GM19395 (cell line): ENCODE data around the gene UPF3A.
"Not testable (repeated sequence)": the region's sequence is repeated elsewhere in the genome, so short reads cannot be mapped to it uniquely, and the experiment has no call there.

Experiments
- ATAC-seq: cut with Tn5 transposase; IDR thresholded peaks from one replicate; pipeline ENCODE4 v1.9.1; 2021; ENCODE audit warnings: mild to moderate bottlenecking, moderate library complexity; ENCODE audit not compliant: unreplicated experiment

Gene UPF3A, protein sequence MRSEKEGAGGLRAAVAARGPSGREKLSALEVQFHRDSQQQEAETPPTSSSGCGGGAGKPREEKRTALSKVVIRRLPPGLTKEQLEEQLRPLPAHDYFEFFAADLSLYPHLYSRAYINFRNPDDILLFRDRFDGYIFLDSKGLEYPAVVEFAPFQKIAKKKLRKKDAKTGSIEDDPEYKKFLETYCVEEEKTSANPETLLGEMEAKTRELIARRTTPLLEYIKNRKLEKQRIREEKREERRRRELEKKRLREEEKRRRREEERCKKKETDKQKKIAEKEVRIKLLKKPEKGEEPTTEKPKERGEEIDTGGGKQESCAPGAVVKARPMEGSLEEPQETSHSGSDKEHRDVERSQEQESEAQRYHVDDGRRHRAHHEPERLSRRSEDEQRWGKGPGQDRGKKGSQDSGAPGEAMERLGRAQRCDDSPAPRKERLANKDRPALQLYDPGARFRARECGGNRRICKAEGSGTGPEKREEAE

DNA sequence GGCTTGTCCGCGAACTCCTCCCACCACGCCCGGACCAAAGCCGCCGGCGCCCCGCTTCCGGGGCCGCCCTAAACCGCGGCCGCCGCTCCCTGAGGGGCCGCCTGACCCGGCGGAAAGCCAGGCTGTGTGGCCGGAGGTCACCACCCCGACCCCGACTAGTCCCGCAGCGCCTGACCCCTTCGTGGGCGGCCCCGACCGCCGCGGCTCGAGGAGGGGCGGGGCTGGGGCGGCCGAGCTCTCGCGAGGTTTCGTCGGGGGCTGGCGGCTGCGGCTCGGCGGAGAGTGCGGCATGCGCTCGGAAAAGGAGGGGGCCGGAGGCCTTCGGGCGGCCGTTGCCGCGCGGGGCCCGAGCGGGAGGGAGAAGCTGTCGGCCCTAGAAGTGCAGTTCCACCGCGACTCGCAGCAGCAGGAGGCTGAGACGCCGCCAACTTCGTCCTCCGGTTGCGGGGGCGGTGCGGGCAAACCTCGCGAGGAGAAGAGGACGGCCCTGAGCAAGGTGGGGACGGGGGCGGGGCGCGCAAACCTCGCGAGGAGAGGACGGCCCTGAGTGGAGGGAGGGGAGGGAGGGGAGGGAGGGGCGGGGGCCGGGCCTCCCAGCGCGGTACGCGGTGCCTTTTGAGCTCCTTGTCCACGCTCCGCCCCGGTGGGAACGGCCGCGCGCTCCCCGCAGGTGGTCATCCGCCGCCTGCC, at the start of gene UPF3A:
Gene UPF3A (plus strand): TSS at position 251 of the 690 bp plus-strand sequence. CDS start 39 bp downstream, at position 290.
- peak; percentile 71 for ATAC-seq

- ATAC-seq, result no peak
Observed at GRCh38 chr13:114231886-114232285, 49.5 kb upstream of the UPF3A start.

DNA sequence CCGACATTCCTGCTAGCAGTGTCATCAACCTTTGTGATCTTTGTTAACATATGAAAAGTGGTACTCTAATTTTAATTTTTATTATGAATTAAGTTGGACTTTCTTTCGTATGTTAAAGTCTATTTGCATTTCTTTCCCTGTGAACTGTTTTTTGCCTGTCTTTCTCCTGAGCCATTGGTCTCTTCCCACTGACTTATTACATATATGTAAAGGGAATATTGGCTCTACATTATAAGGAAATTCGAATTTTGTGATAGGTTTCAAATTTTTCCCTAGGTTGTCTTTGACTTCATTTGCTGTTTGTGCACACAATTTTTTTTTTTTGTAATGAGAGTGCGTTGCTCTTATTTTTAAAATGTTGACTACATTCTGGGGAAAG, 47.1 kb upstream of the UPF3A start:
- ATAC-seq, result no peak

GRCh38 chr13:114234645-114235421, 46.6 kb upstream of the UPF3A start, which contains the start of gene CDC16:
CDC16 (plus strand) TSS chr13:114234897; CDS start chr13:114235085, 188 bp downstream.
- ATAC-seq, result peak; percentile 93

GRCh38 chr13:114235697-114236096, 45.7 kb upstream of the UPF3A start:
- ATAC-seq, result no peak

- ATAC-seq, result no peak
Observed at GRCh38 chr13:114236227-114236626, 45.2 kb upstream of the UPF3A start.

DNA sequence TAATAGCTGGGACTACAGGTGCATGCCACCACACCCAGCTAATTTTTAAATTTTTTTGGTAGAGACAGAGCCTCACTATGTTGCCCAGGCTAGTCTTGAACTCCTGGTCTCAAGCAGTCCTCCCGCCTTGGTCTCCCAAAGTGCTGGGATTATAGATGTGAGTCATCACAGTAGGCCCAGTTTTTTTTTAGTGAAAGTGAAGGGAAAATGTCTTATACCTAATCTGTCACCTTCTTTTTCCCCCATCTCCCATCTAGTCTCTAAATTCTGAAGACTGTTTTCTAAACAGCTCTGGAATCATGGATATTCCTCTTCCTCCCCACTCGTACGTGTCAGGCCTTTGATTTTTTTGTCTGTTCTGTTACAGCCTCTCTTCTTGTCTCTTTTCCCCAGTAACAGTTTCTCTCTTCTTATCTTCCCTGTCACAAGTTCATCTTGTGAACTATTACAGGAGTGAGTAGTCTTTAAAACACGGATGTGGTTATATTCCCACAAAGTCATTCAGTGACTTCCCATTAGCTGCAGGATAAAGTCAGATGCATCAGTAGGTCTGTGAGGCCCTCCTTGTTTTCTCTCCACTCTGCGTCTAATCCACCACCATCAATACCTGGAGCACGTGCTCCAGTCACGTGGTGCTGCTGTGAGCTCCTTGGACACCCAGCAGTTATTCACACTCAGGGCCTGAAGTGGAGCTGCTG, 43.8 kb upstream of the UPF3A start:
- no peak for ATAC-seq

DNA sequence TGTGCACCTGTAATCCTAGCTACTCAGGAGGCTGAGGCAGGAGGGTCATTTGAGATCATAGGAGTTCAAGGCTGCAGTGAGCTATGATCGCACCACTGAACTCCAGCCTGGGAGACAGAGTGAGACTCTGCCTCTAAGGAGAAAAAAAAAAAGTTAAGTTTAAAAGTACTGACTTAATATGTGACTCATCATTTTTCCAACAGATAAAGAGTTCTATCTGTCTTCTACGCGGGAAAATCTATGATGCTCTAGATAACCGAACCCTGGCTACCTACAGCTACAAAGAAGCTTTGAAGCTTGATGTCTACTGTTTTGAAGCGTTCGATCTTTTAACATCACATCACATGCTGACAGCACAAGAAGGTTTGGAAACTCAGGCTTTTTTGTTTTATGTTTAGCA, 39.5 kb upstream of the UPF3A start:
- ATAC-seq, result no peak

GRCh38 chr13:114243971-114244370, 37.4 kb upstream of the UPF3A start:
- no peak for ATAC-seq

GRCh38 chr13:114244637-114245036, 36.8 kb upstream of the UPF3A start:
- ATAC-seq, result no peak

GRCh38 chr13:114248011-114248410, 33.4 kb upstream of the UPF3A start:
- no peak for ATAC-seq

DNA sequence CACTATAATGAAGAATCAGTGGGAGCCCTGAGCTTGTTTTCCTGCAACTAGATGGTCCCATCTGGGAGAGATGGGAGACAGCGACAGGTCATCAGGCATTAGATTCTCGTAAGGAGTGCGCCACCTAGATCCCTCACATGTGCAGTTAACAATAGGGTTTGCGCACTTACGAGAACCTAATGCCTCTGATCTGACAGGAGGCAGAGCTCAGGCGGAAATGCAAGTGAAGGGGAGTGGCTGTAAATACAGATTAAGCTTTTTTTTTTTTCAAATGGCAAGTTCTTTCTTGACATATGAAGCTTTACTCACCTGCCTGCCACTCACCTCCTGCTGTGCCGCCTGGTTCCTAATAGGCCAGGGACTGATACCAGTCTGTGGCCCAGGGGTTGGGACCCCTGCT, 32.3 kb upstream of the UPF3A start:
- ATAC-seq, result no peak

- ATAC-seq, result not testable (repeated sequence)
Observed at GRCh38 chr13:114251639-114252440, 29.6 kb upstream of the UPF3A start.

GRCh38 chr13:114256547-114256946, 24.9 kb upstream of the UPF3A start:
- no peak for ATAC-seq

- no peak for ATAC-seq
Observed at GRCh38 chr13:114257014-114257413, 24.4 kb upstream of the UPF3A start.

- no peak for ATAC-seq
Observed at GRCh38 chr13:114258589-114258988, 22.8 kb upstream of the UPF3A start.

DNA sequence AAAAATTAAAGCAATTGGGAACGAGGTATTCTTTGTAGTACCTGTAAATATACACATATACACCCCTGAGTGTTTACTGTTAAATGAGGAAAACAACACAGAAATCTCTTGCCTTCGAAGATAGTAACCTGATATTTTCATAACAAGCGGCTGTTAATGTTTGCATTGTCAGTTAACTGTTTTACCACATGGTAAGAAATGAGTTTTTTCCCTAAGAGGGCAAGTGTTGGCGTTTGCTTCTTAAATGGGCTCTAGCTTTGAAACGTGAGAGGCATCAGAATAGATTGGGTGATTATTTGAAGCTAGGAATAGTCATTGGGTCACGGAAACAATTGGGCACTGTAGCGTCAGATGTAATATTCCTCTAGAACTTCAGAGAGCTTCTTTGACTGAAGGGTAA, 22.0 kb upstream of the UPF3A start:
- no peak for ATAC-seq

GRCh38 chr13:114259974-114260373, 21.4 kb upstream of the UPF3A start:
- ATAC-seq, result no peak

DNA sequence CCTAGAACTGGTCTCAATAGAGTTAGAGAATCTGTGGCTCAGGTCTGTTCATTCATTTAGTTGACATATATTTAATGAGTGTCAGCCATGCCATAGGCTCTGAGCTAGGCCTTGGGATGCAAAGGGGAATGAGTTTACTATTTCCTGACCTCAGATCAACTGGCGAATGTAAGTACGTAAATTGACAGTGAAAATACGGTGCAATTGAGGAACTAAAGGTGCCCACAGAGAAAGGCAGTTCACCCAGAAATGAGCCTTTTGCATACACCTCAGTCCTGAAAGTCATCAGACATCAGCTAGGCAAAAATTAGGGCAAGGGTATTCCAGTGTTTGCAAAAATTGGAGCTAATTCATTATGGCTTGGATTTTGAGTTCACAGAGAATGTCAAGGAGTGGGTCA, 20.6 kb upstream of the UPF3A start:
- no peak for ATAC-seq
